Measurements from ENCODE around the gene CDCA4.

GRCh38 chr14:104989951-104990303 is 31.0 kb downstream of the CDCA4 start:
- TF ChIP-seq GATA2 (IDR thresholded peaks at IDR 0.05; ENCODE audit: low read depth, low read length) (no peak), GATA3 (IDR thresholded peaks at IDR 0.05; ENCODE audit: low read depth, low read length) (no peak)

Data from SH-SY5Y (cell line).